Esophagus muscularis mucosa (tissue), 4 donors: ENCODE data around the gene RGS18.

Experiments
- CTCF ChIP-seq, 3 experiments: fragments of 200-600 bp in 2 of 3; fragments of 450-650 bp in 1 of 3; sonication (generic) in 2 of 3; IDR thresholded peaks; one replicate each; pipeline ENCODE4 v1.5.1; 2017 to 2019; ENCODE audit warnings: antibody characterized with exemption in 3 of 3, mild to moderate bottlenecking in 2 of 3, moderate library complexity in 1 of 3
- EP300 ChIP-seq: sonication (generic); formaldehyde crosslinking; IDR thresholded peaks from one replicate; pipeline ENCODE4 v1.6.1; 2017; ENCODE audit warnings: antibody characterized with exemption
- POLR2A ChIP-seq: fragments of 450-650 bp; IDR thresholded peaks from one replicate; pipeline ENCODE4 v1.6.1; 2017; ENCODE audit warnings: antibody characterized with exemption, moderate library complexity, mild to moderate bottlenecking, low read depth
- POLR2AphosphoS5 ChIP-seq, 2 donors: sonication (generic); formaldehyde crosslinking; IDR thresholded peaks; one replicate each; pipeline ENCODE4 v1.6.1; 2017; ENCODE audit warnings: antibody characterized with exemption in 2 of 2

DNA sequence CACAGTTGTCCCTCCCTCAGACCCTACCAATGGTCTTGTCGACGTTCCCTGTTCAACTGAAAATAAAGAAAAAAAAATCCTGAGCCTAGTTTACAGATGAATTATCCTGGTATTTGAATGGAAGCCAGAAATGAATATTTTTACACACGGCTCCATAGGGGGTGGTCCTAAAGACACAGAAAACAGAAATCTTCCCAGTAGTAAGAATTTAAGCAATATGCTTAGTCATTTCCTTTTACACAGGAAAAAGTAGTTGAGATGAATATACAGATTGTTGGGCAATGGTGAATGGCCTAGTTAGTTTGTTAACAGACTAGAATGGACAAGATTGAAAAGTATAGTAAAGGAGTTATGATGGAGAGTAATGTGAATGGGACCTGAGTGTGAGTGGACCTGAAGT, 67.4 kb downstream of the RGS18 start:
- TF ChIP-seq CTCF (IDR thresholded peaks at IDR 0.05) = no peak
- no peak for TF ChIP-seq POLR2AphosphoS5 (IDR thresholded peaks at IDR 0.05)
- TF ChIP-seq POLR2A = no peak
- no peak for TF ChIP-seq EP300
